Measurements from ENCODE around the gene ADGRA1. TPM values are rescaled to one million over a fixed set of nuclear protein-coding genes. Genes with fewer than 3 reads are reported as not detected.

ADGRA1 gene
- total RNA-seq, 2 donors from 2014 or later, result 0.14 to 0.23 TPM

- DNase-seq (ENCODE audit: low spot score), result no peak
- peaks cover 24% of the 10 kb centered on the region for H3K27me3 ChIP-seq (replicated peaks; ENCODE audit: insufficient read depth)
Observed at GRCh38 chr10:133044401-133044811, 43.3 kb upstream of the ADGRA1 start.

GRCh38 chr10:133045556-133046389, 42.0 kb upstream of the ADGRA1 start:
- Histone ChIP-seq H3K4me1 (replicated peaks) (no peaks in the 10 kb centered on the region), H3K27me3 (replicated peaks; ENCODE audit: insufficient read depth) (peaks cover 23% of the 10 kb centered on the region), H3K27ac (no peak overlapping the region), H3K4me3 (no peak overlapping the region), H3K36me3 (no peaks in the 10 kb centered on the region), H3K9me3 (no peaks in the 10 kb centered on the region)
- no peak for DNase-seq (ENCODE audit: low spot score)
- 63% methylated on average over 25 of the region's 26 CpGs for WGBS
- TF ChIP-seq CTCF (IDR thresholded peaks at IDR 0.05) (no peak), POLR2A (IDR thresholded peaks at IDR 0.05) (no peak)
- intact Hi-C loops (cut with DNase I), result no loop called here

More at GRCh38 chr10:133044401-133044811, 43.3 kb upstream of the ADGRA1 start:
- Histone ChIP-seq H3K9me3 (no peaks in the 10 kb centered on the region), H3K4me3 (no peak overlapping the region), H3K36me3 (no peaks in the 10 kb centered on the region), H3K4me1 (replicated peaks) (no peaks in the 10 kb centered on the region), H3K27ac (no peak overlapping the region)
- TF ChIP-seq POLR2AphosphoS5 (IDR thresholded peaks at IDR 0.05) (no peak), CTCF (IDR thresholded peaks at IDR 0.05) (no peak), POLR2A (IDR thresholded peaks at IDR 0.05) (no peak)
- intact Hi-C loops (cut with DNase I), result no loop called here
- 39% methylated on average over 19 of the region's 19 CpGs for WGBS

- Histone ChIP-seq H3K4me3 (no peak overlapping the region), H3K27ac (no peak overlapping the region), H3K9me3 (no peaks in the 10 kb centered on the region), H3K27me3 (replicated peaks; ENCODE audit: insufficient read depth) (peaks cover 26% of the 10 kb centered on the region), H3K4me1 (replicated peaks) (no peaks in the 10 kb centered on the region), H3K36me3 (no peaks in the 10 kb centered on the region)
- 71% methylated on average over 14 of the region's 14 CpGs for WGBS
- DNase-seq (ENCODE audit: low spot score), result no peak
- intact Hi-C loops (cut with DNase I), result no loop called here
- no peak for TF ChIP-seq CTCF (IDR thresholded peaks at IDR 0.05)
- TF ChIP-seq POLR2AphosphoS5 (IDR thresholded peaks at IDR 0.05), result no peak
- no peak for TF ChIP-seq POLR2A (IDR thresholded peaks at IDR 0.05)
Observed at GRCh38 chr10:133046390-133046765, 41.3 kb upstream of the ADGRA1 start.

GRCh38 chr10:133047526-133048123, 40.1 kb upstream of the ADGRA1 start:
- no peak for DNase-seq (ENCODE audit: low spot score)
- Histone ChIP-seq H3K36me3 (no peaks in the 10 kb centered on the region), H3K27me3 (replicated peaks; ENCODE audit: insufficient read depth) (peaks cover 22% of the 10 kb centered on the region), H3K4me3 (no peak overlapping the region), H3K4me1 (replicated peaks) (no peaks in the 10 kb centered on the region), H3K27ac (no peak overlapping the region), H3K9me3 (no peaks in the 10 kb centered on the region)
- WGBS, result 87% methylated on average over 25 of the region's 42 CpGs
- TF ChIP-seq POLR2AphosphoS5 (IDR thresholded peaks at IDR 0.05), result no peak
- TF ChIP-seq CTCF (IDR thresholded peaks at IDR 0.05), result no peak
- TF ChIP-seq POLR2A (IDR thresholded peaks at IDR 0.05), result no peak
- intact Hi-C loops (cut with DNase I), result no loop called here

- H3K4me1 ChIP-seq (replicated peaks), result no peaks in the 10 kb centered on the region
- TF ChIP-seq CTCF (IDR thresholded peaks at IDR 0.05) (no peak), POLR2AphosphoS5 (IDR thresholded peaks at IDR 0.05) (no peak)
- no peak for DNase-seq (ENCODE audit: low spot score)
- H3K9me3 ChIP-seq, result no peaks in the 10 kb centered on the region
- intact Hi-C loops (cut with DNase I), result no loop called here
- whole genome bisulfite sequencing, result 84% methylated on average over 7 of the region's 13 CpGs
- no peaks in the 10 kb centered on the region for H3K36me3 ChIP-seq
- no peak overlapping the region for H3K4me3 ChIP-seq
- peaks cover 20% of the 10 kb centered on the region for H3K27me3 ChIP-seq (replicated peaks; ENCODE audit: insufficient read depth)
- H3K27ac ChIP-seq, result no peak overlapping the region
Observed at GRCh38 chr10:133048266-133048665, 39.5 kb upstream of the ADGRA1 start.

Measured in prostate gland (tissue), 2 donors.